Dermis blood vessel endothelial cell (primary cell): ENCODE measurements around the gene SIRT2. TPM values are rescaled to one million over a fixed set of nuclear protein-coding genes. Genes with fewer than 3 reads are reported as not detected.
"Not testable (repeated sequence)": the region's sequence is repeated elsewhere in the genome, so short reads cannot be mapped to it uniquely, and the experiment has no call there.

Experiments
- DNase-seq: peaks from one replicate; pipeline ENCODE4 v3.0.0; 2010
- total RNA-seq: library from RNA; depleted of rRNA; stranded (reverse); fragments of >200 nt; gene quantifications from 2 replicates; pipeline ENCODE4 v1.2.3, GENCODE V29; 2014

Gene SIRT2
- total RNA-seq = 118 and 122 TPM in 2 replicates

- DNase-seq = peak; percentile 100
Observed at GRCh38 chr19:38899447-38900201, at the start of gene SIRT2, which contains the start of gene NFKBIB. TSS of gene SIRT2 (minus strand) at chr19:38899618. CDS start at chr19:38899521, 97 bp downstream. TSS of gene NFKBIB (plus strand) at chr19:38899969. CDS start at chr19:38900033, 64 bp downstream.

DNA sequence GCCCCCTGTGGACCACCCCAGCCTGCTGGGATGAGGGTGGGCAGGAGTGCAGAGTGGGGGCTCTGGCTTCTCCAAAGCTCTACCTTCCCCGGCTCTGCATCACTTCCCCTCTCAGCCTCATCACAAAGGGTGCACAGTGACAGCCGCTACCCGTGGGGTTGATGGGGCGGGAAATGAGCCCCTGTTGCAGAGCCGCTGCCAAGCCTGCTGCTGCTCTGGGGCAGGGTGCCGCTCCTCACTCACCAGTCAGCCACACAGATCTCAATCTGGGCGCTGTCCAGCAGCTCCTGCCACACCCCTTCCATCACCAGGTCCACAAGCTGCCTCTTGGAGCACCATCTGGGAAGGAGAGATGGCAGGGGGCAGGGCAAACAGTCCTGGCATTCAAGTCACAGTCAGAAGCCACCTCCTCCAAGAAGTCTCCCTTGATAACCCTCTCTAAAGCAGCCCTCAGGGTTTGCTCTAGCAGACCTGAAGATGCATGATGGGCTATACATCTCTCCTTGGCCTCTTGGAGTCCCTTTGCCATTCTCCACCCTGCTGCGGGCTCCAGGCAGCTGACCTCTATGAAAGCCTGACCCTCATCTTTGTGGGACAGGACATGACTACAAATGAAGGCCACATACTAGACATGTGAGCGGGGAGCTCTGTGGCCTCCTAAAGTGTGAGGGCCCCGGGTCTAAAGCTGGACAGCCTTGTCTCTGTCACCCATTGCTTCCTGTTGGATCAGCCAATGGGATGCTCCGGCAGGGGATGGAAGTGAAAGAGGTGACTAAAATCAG, 47.0 kb upstream of the SIRT2 start:
- no peak for DNase-seq

GRCh38 chr19:38945562-38946228, 46.3 kb upstream of the SIRT2 start:
- DNase-seq = no peak

DNA sequence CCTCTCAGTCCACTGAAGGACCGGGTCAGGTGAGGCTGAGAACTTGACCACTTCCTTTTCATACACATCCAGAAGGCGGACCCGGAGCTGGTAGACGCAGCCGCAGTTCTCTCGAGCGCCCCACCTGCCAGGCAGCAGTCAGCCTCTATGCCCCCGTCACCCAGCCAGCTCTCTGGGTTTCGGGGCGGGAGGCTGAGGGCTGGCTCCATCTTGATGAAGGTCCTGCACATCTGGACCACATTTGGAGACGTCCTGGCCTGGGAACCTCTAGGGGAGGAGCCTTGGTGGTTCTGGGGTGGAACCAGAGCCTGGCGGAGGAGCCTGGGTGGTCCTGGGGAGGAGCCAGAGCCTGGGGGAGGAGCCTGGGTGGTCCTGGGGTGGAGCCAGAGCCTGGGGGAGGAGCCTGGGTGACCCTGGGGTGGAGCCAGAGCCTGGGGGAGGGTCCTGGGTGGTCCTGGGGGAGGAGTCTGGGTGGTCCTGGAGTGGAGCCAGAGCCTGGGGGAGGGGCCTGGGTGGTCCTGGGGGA, 45.6 kb upstream of the SIRT2 start:
- no peak for DNase-seq

- DNase-seq = no peak
Observed at GRCh38 chr19:38942471-38943181, 43.2 kb upstream of the SIRT2 start.

DNA sequence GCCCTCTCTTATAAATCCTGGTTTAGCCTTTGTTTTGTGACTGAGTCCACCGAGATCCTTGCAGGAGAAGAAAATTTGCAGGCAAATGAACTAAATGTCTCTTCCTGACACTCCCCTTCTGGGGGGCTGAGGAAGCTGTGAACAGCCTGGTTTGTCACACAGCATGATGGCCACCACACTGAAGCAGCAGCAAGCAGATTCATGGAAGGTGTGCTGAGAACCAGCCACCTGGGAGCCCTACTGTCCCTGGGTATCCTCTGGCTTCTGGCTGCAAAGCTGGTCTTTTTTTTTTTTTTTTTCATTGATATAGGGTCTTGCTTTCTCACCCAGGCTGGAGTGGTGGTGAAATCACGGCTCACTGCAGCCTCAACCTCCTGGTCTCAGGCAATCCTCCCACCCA, 42.6 kb upstream of the SIRT2 start:
- DNase-seq = no peak

DNA sequence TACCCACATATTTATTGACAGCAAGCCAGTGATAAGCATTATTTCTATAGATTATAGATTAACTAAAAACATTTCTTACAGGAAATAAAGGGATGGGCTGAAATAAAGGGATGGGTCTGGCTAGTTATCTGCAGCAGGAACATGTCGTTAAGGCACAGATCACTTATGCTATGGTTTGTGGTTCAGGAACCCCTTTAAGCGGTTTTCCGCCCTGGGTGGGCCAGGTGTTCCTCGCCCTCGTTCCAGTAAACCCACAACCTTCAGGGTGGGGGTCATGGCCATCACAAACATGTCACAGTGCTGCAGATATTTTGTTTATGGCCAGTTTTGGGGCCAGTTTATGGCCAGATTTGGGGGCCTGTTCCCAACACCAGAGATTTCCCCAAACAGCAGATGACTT, 42.0 kb upstream of the SIRT2 start:
- not testable (repeated sequence) for DNase-seq

DNA sequence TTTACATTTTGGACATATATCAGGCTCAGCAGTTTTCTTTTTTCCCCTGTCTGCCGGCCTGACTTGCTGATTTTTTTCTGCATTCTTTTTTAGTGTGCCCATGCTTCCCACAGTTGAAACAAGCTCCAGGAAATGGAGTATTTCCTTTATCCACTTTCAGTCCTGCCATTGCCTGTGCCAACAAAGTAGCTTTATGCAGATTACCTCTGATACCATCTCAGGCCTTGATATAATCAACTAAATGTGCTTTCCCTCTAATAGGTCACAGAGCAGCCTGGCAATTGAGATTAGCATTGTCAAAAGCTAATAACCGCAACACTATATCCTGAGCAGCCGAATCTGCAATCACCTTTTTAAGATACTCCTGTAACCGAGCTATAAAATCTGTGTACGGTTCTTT, 40.5 kb upstream of the SIRT2 start:
- DNase-seq = no peak

- no peak for DNase-seq
Observed at GRCh38 chr19:38933544-38933943, 34.1 kb upstream of the SIRT2 start.

DNA sequence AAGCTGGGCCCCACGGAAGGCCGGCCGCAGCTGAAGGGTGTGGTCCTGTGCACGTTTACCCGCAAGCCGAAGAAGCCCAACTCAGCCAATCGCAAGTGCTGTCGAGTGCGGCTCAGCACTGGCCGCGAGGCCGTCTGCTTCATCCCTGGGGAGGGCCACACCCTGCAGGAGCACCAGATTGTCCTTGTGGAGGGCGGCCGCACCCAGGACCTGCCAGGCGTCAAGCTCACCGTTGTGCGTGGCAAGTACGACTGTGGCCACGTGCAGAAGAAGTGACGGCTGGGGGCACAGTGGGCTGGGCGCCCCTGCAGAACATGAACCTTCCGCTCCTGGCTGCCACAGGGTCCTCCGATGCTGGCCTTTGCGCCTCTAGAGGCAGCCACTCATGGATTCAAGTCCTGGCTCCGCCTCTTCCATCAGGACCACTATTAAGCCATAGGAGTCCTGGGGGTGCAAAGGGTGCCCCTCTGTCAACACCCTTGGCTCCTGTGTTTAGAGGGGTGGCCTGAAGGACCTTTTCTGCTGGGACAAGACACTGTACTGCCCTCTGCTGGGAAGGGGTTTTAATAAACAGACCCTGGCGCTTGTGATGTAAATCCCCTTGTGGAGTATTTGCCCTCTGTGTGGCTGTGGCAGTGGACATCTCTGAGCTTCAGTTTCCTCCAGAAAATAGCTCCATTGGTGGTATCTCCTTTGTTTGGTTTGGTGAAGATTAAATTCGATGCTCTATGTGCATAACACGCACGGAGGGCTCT, 33.2 kb upstream of the SIRT2 start:
- peak; percentile 80 for DNase-seq

GRCh38 chr19:38931521-38931793, 32.0 kb upstream of the SIRT2 start:
- no peak for DNase-seq

- peak; percentile 100 for DNase-seq
Observed at GRCh38 chr19:38930776-38931520, 31.5 kb upstream of the SIRT2 start, which contains the start of gene MRPS12. TSS of gene MRPS12 (plus strand) at chr19:38930944. CDS start at chr19:38931295, 351 bp downstream.

DNA sequence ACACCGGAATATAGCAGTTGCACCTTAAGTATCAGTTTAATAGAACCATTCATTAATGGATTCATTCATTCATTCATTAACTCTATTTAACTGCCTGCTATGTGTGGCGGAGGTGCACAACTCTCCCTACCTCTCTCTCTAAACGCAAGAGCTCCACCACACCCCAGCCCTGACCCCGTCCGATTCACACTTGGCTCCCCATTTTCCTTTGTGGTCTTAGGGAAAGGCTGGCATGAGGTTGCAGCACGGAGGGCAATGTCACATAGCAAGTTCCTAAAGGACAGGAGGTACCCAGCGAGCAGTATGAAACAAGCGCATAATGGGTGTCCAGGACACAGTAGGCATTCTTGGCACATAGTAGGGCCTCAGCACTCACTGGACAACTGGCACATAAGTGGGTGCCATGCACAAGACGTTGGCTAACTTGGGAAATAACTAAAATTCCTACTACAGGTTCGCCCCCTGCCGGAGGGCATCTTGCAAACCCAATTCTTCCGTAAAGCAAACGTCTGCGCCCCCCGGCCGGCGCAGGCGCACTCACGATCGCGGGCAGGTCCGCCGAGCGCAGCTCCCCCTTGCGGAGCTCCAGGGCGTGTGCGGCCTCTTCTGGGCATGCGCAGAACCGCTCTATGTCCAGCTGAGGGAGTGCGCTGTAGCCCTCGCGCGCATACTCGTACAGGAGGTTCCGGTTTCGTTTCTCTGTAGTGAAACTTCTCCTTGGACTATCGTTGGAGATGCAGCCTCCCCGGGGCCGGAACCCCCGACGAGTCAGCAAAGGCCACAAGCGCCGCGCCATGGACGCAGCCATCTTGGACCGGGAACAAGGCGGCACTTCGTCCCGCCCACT, 30.7 kb upstream of the SIRT2 start, which contains the start of gene SARS2:
TSS of gene SARS2 (minus strand) at position 835 of the 847 bp plus-strand sequence. CDS start at position 808, 27 bp downstream.
- peak; percentile 96 for DNase-seq

DNA sequence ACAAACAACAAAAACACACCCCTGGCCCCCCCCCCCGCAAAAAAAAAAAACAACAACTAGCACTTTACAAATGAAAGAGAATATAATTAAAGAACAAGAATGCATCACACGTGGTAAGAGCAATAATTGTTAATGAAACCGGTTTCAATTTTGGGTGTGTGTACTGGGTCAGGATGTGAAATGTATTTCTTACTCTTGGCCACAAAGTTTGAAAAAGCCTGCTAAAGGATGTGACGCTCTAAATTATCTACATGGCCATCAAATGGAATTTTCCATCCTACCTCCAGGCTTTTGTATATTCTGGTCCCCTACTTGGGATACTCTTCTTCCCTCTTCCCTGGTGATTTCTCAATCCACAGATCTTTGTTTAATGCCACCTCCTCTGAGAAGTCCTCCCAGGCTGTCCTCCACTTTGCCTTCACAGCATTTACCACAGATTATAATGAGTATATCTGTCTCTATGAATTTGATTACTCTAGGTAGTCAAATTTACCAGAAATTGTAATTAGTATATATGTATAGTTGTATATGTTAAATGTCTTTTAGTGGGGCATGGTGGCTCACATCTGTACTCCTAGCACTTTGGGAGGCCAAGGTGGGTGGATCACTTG, 29.1 kb upstream of the SIRT2 start:
- no peak for DNase-seq

DNA sequence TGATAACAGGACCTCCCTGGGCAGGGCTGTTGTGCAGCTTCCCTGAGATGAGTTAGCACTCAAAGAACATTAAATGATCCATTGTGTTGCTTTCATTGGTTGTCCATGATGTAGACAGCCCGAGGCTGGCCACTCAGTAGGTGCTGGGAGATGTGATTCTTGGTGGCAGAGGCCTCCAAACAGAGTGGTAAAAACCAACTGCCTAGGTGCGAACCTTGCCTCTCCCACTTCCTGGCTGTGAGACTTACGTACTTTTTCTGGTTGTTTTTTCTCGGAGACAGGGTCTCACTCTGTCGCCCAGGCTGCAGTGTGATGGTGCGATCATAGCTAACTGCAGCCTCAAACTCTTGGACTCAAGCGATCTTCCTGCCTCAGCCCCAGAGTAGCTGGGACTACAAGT, 25.0 kb upstream of the SIRT2 start:
- no peak for DNase-seq

- DNase-seq = no peak
Observed at GRCh38 chr19:38922482-38922881, 23.1 kb upstream of the SIRT2 start.

- no peak for DNase-seq
Observed at GRCh38 chr19:38921420-38922274, 22.2 kb upstream of the SIRT2 start.
